GM12892 (cell line): ENCODE results near the gene IMMP2L.

ENCODE experiments used
- POLR2A ChIP-seq: IDR thresholded peaks from 2 replicates; pipeline ENCODE4 v1.6.1; 2011; ENCODE audit warnings: low read depth, low read length, control low read depth
- POLR2AphosphoS5 ChIP-seq: IDR thresholded peaks from 2 replicates; pipeline ENCODE4 v1.6.1; 2011; ENCODE audit warnings: low read depth, low read length, control low read depth

- TF ChIP-seq POLR2A (no peak), POLR2AphosphoS5 (no peak)
These were observed 530.4 kb downstream of the IMMP2L start for GRCh38 chr7:111031916-111032315.
